Umbilical cord (tissue), 2 donors: ENCODE data around the gene RORC. TPM values are rescaled to one million over a fixed set of nuclear protein-coding genes. Genes with fewer than 3 reads are reported as not detected.

Experiments used
- DNase-seq: peaks from one replicate; pipeline ENCODE4 v3.0.0-alpha.2; 2015; ENCODE audit warnings: low spot score
- total RNA-seq: library from RNA; depleted of rRNA; stranded (reverse); fragments of >200 nt; gene quantifications from one replicate; pipeline ENCODE4 v1.2.3, GENCODE V29; 2014; ENCODE audit warnings: low replicate concordance; ENCODE audit not compliant: insufficient read depth

The RORC gene
- total RNA-seq, 1 donor from 2014 or later: 7.0 TPM

DNA sequence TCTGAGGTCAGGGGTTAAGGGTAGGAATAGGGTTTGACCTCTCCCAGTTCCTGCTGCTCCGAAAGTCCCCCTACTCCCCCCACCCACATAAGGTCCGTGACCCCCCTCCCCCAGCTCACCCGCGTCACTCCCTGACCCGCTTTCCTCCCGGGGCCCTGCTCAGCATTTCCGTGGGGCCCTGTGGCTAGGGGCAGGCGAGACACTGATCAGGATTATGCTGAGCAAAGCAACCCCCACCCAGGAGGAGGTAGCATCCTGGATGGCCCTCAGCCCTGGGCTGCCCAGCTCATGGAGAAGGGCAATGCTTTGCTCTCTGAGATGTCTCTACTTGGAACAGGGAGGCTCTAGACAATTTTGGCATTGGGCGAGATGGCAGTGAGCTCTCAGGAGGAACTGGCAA is 3.7 kb downstream of the RORC start:
- no peak for DNase-seq

DNA sequence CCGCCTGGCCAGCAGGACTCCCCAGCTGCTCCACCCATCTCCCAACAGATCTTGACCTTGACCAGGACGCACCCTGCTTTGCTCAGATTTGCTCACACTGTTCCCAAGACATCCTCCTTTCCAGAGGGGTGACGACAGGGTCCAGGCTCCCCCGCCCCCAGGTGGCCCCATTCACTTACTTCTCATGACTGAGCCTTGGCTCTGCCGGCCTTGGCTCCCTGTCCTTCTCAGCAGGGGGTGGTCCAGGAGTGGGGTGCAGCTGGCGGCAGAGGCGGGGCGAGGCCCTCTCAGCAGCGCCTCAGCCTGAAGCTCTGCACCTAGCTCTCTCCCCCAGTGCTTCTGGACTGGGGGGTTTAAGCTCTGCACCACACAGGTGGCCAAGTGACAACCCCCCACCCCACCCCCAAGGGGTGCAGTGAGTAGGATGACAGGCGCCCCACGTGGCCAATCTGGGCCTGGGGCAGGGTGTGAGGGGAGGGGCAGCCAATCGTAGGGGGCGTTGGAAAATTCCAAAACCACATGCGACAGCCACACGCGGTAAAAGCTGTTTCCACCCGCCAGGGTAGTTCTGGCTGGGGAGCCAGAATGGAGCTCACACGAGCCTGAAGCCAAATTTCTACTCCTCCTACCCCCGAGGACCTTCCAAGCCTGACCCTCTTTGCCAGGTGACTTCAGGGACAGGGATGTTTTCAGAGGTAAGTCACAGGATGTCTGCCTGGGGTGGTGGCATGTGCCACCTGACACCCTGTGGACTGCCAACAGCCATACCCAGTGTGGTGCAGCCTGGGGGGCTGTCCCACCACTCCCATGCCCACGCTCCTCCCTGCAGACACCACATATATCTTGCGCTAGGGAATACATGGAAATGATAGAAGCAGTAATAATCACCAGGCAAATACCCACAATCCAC is 5.6 kb downstream of the RORC start:
- no peak for DNase-seq

DNA sequence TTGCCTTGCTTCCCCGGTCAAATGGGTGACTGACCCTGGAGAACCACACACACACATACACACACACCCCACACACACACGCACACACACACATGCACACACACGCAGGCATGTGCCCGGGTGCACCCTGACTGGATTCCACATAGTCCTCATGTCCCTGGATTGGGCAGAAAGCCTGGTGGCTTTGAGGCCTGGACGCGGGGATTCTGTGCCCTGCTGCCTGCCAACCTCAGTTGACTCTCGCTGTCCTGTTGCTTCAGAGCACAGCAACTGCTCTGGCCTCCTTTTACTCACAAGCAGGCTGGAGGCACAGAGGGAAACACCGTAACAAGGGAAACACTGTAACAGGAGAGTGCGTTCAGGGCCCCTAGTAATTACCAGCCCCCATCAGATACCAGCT is 6.4 kb downstream of the RORC start:
- no peak for DNase-seq

DNA sequence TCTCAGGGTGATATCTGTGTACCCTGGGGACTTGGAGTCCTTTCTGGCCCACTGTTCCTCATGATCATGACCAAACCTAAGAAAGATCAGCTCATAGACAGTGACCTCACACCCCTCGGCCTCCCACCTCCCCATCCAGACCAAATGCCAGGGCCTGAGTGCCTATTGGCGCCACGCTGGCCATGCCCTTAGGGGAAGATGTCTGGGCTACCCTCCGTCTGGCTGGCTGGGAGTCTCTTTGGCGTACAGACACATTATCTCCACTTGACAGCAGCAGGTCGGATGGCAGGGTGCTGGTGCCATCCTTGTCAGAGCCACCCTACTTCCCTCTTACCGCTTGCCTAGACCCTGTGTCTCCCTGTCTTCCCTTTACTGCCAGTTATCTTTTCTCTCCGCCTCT is 8.4 kb downstream of the RORC start:
- DNase-seq: no peak

DNA sequence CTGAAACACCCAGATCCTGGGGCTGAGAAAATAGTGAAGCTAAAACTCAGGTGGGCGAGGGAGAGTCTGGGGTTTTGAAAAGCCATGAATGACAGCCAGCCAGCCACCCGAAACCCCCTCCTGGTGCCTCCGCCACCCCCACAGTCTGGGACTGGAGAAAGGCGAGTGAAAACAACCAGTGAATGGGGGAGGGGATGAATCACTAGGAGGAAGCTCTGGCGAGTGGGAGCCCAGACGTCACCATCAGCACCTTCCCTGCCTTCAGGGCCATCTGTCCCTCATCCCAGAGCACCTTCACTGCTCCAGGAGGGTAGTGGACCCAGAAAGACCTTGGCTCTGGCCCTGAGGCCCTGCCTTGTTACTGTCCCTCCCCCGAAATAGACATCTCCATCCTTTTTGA is 9.2 kb downstream of the RORC start:
- DNase-seq: no peak

DNA sequence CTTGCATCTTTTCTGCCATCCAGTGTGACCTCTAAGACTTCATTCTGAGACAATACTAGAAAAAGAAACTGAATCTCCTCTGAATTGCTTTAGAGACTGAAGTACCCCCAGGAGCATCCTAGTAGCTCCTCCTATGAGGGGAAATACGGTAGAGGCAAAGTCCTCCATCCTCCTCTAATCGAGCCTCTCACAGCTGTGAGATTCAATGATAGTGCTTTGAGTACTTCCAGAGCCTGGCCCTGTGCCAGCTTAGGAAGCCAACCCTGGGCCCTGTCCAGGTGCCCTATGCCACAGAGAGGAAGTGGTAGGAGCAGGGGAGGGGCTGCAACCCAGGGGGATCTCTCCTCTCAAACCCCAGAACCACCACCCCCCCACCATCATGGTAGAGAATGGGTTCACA is 10.7 kb downstream of the RORC start:
- no peak for DNase-seq

DNA sequence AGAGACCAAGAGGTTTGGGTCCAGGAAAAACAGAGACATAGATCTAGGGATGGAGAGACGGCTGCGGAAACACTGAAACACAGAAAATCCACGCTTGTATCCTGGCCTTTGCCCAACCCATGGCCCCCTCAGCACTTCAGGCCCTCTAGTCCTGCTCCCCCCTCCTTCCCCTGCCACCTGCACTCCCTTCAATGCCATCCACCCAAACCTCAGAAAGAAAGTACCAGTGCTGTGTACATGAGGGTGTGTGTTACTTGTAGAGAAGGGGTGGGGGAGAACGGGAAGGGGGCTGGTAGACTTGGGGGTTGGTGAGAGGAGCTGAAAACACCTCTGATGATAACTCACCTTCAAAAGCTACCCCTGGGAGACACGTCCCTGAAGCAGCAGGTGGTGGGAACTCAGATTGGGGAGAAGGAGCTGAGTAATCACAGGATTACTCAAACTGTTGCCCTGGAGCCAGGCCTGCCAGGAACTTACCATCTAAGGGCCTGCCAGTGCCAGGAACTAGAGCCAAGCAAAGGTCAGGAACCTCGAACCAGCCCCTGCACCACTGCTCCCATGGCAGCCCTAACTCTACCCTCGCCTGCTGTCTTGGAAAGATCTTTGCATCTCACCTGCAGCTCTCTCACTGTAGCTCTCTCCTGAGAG is 11.5 kb downstream of the RORC start:
- no peak for DNase-seq

DNA sequence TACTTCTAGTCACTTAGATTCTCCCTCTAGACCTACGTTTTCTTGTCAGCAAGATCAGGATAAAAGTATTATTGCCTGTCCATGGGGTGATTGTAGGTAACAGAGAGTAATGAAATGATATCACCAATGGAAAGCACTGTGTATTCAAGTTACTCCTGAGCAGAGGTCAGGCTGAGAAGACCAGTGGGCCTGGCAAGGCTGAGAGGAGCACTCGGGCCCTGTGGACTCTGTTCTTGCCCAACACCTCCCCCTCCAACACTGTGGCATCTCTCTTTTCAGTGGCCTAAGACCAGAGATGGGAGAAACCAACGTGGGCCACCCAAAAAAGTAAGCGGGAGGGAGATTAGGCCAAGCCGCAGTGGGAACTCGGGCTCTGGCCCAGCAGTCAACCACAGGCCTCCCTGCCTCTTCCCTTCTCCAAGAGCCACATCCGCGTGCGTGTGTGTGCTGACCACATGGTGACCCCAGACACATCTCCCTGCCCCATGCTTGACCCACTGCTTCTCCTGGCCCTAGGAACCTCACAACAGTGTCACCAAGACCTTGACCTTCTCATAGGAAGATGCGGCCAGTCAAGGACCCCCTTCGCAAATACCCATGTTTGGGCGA is 12.3 kb downstream of the RORC start:
- no peak for DNase-seq

DNA sequence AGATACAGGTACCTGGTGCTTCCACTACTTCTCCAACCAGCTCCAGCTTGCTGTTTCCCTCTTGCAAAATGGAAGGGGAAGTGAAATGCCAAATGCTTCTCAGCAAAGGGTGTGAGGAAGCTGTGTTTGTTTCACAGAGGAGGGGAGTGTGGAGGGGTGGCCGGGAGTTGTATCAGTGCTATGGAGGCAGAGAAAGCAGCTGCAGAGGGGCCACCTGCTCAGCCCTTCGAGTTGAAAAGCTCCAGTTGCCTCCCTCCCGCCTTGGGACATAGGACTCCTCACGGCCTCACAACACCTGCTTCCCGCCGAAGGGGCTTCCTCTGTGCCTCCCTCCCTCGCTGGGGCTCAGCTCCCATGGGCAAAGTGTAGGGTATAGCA is 14.3 kb downstream of the RORC start:
- no peak for DNase-seq

DNA sequence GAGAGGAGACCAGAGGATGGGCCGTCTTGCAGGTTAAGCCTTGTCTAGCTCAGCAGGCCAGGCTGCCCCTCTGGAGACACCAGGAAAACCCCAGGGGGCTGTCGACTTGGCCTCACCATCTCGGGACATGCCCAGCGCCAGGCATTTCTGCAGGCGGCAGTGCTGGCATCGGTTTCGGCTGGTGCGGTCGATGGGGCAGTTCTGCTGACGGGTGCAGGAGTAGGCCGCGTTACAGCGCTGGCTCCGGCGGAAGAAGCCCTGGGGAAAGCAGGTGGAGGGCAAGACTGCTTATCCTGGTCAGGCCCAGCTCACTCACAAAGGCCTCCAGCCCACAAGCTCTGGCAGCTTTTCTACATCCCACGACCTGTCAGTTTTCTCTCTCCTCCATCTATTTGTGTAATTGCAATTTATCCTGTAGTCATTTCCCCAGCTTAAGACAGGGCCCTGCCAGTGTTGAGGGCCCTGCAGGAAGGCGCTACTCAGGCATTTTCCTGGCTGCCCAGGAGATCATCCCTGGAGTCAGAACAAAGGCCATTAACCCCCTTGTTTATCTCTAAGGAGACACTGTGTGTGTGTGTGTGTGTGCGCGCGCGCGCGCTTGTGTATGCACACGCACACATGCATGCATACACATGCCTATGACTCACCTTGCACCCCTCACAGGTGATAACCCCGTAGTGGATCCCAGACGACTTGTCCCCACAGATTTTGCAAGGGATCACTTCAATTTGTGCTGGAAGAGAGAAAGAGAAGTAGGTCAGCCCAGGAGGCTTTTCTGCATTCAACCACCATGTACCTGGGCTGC is 14.9 kb downstream of the RORC start:
- DNase-seq: no peak

DNA sequence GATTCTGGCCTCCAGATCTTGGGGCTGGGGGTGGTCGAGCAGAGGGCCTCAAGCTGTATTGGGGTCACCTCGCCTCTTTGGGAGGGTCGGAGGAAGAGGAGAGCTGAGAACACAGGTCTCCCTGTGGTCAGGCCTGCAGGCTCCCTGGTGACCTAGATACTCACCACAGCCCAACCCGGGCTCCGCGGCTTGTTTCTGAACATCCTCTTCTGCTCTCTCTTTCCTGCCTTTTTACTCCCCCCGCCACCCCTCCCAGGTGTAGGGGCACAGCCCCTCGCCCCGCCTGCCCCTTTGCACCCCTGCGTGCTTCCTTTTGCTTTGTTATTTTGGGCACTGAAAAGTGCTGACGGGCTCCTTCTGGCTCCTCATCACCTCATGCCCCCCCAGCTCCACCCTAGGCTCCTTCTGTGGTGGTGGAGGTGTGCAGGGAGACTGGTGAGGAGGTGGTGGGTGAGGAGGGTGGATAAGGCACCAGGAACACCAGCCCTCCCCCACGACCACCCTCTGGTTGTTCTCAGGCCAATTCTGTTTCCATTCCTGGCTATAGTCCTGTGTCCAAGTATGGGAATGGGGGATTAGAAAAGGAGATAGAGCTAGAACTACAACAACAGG is 15.8 kb downstream of the RORC start:
- no peak for DNase-seq

DNA sequence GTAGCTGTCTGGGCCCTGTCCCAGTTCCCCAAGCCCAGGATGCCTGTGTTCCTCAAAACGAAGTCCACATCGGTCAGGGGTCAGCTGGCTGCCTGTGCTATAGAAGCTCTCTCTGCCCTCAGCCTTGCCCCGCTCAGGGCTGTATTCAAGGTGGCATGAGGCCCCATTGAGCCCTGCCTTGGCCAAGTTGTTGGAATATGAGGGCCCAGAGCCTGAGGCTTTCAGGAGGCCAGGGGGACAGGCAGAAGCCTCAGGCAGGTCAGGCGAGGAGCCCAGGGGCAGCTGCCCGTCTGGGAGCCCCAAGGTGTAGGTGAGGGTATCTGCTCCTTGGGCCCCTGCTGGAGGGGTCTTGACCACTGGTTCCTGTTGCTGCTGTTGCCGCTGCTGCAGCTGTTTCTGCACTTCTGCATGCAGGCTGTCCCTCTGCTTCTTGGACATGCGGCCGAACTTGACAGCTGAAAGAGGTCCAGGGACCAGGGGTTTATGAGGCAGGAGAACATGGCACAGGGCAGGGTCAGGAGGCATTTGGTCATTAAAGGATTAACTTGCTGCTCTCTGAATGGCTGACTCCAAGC is 16.5 kb downstream of the RORC start:
- no peak for DNase-seq

DNA sequence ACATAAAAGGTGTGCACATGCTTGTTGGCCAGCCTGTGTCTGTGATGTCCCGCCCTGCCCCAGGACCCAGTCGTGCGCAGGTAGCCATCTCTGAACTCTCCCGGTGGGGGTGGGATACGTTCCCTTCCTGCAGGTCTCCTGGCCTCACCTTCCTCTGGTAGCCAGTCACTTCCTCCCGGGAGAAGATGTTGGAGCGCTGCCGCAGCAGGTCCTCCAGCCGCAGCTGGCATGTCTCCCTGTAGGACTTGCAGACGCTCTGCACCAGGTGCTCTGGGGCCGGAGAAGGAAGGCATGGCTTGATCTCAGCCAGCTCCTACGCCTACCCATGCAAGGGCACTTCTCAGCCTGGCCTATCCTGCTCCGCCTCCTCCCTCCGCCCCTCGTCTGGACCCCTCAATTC is 17.2 kb downstream of the RORC start:
- DNase-seq: no peak

DNA sequence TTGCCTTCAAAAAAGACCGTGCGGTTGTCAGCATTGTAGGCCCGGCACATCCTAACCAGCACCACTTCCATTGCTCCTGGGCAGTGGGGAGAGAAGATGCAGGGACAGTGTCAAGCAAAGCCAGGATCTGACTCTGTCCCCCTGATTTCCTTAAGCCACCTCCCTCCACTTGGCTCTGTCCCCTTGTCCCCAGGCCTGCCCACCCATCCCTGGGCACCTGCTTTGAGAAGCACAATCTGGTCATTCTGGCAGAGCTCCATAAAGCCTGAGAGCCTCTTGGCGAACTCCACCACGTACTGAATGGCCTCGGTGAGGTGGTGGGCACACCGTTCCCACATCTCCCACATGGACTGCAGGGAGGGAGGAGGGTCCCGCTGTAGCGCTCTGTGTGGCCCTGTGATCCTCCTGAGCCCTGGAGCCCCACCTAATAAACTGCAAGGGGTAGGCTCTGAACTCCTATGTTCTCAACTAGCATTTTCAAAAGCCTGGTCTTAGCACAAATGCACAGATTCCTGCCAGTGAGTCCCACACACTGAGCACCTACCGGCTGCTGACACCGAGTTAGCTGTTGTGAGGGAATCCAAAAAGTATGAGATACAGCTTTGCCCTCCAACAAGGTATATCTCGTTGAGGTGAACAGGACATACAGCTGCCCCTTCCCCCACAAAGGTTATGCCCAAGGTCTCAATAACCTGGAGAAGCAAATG is 18.2 kb downstream of the RORC start:
- DNase-seq: no peak

DNA sequence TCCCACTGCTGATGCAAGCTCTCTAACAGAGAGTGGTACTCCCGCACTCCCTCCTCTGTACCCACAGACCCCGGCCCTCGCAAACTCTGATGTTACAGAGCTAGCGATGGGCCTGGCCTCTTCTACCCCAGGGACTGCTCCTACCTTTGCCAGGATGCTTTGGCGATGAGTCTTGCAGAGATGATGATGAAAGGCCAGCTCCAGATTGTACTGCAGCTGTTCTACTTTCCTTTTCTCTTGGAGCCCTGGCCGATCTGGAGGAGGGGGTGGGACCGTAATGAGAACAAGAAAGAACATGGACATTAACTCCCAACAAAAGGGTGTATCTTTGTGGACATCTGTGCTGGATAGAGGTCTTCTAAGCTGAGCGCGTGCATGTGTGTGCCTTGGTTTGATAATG is 20.4 kb downstream of the RORC start:
- no peak for DNase-seq

DNA sequence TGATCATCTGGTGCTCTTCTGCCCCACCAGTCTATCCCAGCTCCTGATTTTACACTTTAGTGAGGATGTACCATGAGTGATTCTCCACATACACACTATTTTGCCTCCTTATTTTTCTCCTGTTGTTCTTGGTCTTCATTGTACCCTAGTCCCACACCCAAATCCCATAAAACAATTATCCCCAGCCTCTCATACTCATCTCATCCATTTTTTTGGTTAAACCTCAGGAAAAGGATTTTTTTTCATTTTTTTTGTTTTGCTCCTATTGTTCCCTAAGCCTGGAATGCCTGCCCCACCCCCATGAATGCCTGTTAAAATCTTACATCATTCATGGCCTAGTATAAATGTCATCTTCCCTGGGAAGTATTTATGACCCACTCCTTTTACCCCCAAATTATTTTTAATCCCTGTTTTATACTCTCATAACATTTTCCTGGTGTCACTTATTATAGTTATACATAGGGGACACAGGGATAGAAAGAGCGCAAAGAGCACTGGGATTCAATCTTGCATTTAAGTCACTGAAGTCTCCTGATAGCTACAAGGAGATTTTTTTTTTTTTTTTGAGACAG is 21.5 kb downstream of the RORC start:
- DNase-seq: no peak

DNA sequence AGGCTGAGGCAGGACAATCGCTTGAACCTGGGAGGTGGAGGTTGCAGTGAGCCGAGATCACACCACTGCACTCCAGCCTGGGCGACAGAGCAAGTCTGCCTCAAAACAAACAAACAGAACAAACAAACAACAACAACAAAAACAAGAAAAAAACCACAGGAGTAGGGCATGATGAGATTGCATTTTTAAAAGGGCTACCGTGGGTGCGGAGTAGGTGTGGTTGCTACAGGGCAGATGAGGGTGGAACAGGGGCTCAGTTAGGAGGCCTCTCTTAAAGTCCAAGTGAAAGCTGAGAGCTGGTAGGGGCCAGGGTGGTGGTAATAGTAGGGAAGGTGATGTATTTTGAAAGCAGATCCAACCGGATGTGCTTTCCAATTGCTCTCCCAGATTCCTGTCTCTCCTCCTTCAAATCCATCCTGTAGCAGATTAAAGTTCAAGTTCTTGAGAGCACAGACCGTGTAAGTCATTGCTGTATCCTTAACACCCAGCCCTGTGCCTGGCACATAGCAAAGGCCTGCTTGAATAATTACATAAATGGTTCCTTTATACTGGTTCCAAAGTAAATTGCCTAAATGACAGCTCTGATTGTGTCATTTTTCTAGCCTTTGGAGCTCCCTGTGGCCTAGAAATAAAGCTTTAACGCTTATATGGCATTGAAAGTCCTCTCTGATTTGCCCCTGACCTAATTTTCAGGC is 22.2 kb downstream of the RORC start:
- DNase-seq: no peak

DNA sequence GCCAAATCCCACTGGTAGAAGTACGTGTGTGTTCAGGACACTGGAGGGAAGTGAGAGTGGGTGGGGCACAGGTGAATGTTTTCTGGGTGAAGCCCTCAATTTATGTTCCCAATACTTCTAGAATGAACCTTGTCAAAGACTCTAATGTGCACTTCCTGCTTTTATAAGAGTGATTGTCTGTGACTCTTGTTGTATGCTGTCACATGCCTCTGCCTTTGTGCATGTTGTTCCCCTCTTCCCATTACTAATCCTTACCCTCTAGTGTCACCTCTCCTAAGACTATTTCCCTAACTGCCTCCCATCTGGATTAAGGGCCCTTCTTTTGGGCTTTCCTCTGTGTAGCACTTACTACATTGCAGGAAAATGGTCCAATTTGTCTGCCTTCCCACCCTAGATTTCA is 23.8 kb downstream of the RORC start:
- DNase-seq: no peak

DNA sequence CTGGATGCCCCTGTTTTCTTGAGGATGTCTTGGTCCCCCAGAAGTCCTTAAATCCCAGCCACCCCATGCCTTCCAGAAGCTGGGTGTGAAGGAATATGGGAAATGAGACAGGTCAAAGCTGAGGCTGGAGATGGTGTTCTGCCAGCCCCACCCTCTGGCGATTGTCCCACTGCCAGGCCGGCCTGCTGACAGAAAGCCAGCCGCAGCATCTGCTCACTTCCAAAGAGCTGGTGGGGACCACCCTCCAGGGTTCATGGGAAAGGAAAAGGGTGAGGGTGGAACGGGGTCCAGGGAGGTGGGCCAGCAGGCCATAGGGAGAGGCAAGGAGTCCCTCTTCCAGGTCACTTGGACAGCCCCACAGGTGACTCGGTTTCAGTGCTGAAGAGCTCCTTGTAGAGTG is 24.5 kb downstream of the RORC start:
- DNase-seq: no peak

DNA sequence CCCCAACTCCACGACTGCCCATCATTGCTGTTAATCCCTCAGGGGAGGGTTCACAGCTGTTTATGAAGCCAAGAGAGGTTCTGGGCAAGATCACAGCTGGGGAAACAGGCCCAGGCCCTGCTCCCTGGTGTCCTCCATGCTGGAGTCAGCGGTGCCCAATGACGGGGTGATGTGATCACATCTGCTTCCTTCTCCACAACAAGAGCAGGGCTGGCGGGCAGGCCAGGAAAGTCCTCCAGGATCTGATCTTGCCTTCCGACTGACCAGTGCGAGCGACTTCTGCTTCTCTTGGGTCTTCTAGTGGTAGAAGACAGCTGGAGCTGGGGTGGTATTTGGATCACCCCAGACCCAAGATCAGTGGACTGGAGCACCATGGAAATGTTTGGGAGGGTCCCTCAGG is 25.4 kb downstream of the RORC start:
- DNase-seq: no peak
